Fibroblast of the aortic adventitia (primary cell): ENCODE data around the gene PTPN12. TPM values are rescaled to one million over a fixed set of nuclear protein-coding genes. Genes with fewer than 3 reads are reported as not detected.
A peak's percentile ranks its signal among the peaks of the same experiment; 100 is the strongest.

ENCODE experiments used
- DNase-seq: peaks from one replicate; pipeline ENCODE4 v3.0.0-alpha.2; 2010; ENCODE audit warnings: low read depth
- H3K4me3 ChIP-seq: 2 replicates; pipeline ENCODE4 v1.5.1; 2011; ENCODE audit warnings: low read depth, mild to moderate bottlenecking, control low read depth, low read length, moderate library complexity
- CTCF ChIP-seq: IDR thresholded peaks from 2 replicates; pipeline ENCODE4 v1.5.1; 2011; ENCODE audit warnings: mild to moderate bottlenecking, low read length, control low read depth, inconsistent platforms; ENCODE audit not compliant: insufficient read depth
- total RNA-seq: library from RNA; depleted of rRNA; stranded (reverse); fragments of >200 nt; gene quantifications from 2 replicates; pipeline ENCODE4 v1.2.3, GENCODE V29; 2012; ENCODE audit warnings: low replicate concordance

Gene PTPN12
- 46.9 and 54.0 TPM in 2 replicates for total RNA-seq

GRCh38 chr7:77537136-77537777, at the start of gene PTPN12:
TSS of gene PTPN12 (plus strand) at chr7:77537295. CDS start at chr7:77537547, 252 bp downstream.
- no peak for TF ChIP-seq CTCF
- DNase-seq = no peak
- peak within 1 kb of the TSS; percentile 97 for H3K4me3 ChIP-seq

- no peak overlapping the region for H3K4me3 ChIP-seq
Measured at GRCh38 chr7:77488986-77489385, 48.1 kb upstream of the PTPN12 start.

GRCh38 chr7:77497079-77497478, 40.0 kb upstream of the PTPN12 start:
- no peak overlapping the region for H3K4me3 ChIP-seq
- no peak for TF ChIP-seq CTCF
- no peak for DNase-seq

More at GRCh38 chr7:77488986-77489385, 48.1 kb upstream of the PTPN12 start:
- TF ChIP-seq CTCF = no peak
- DNase-seq = no peak

GRCh38 chr7:77498659-77499379, 38.3 kb upstream of the PTPN12 start:
- no peak for TF ChIP-seq CTCF
- no peak overlapping the region for H3K4me3 ChIP-seq
- DNase-seq = no peak

- DNase-seq = no peak
- H3K4me3 ChIP-seq = no peak overlapping the region
- TF ChIP-seq CTCF = no peak
Measured at GRCh38 chr7:77501192-77501515, 35.9 kb upstream of the PTPN12 start.

GRCh38 chr7:77504951-77505350, 32.1 kb upstream of the PTPN12 start:
- DNase-seq = no peak
- TF ChIP-seq CTCF = no peak
- no peak overlapping the region for H3K4me3 ChIP-seq
